Posterior vena cava (tissue), 2 donors: ENCODE measurements around the gene RGS11. TPM values are rescaled to one million over a fixed set of nuclear protein-coding genes. Genes with fewer than 3 reads are reported as not detected.
"Not testable (repeated sequence)": the region's sequence is repeated elsewhere in the genome, so short reads cannot be mapped to it uniquely, and the experiment has no call there.

Source experiments
- DNase-seq: peaks from one replicate; pipeline ENCODE4 v3.0.0-alpha.2; 2020; ENCODE audit warnings: low spot score
- intact Hi-C, 2 donors: fragments of 100-400 bp; cut with DNase I; formaldehyde crosslinking; loops; one replicate each; pipeline versions ENCODE4 v1.14.1 to v1.14.2; 2022 to 2023
- total RNA-seq, 2 donors: library from RNA; stranded (reverse); fragmentation: NEBNext Ultra II Directional; extraction: Animal tissue kit (Norgen Biotek cat#: 25700); gene quantifications; one replicate each; pipeline ENCODE4 v1.2.1, GENCODE V29; 2021
- donor health status: DM: yes; HTN: yes; CAD: no.
- donor health status: DM: yes; HTN: yes; CAD: no.

Gene RGS11
- total RNA-seq, 2 donors from 2014 or later = 7.7 to 10.6 TPM

DNA sequence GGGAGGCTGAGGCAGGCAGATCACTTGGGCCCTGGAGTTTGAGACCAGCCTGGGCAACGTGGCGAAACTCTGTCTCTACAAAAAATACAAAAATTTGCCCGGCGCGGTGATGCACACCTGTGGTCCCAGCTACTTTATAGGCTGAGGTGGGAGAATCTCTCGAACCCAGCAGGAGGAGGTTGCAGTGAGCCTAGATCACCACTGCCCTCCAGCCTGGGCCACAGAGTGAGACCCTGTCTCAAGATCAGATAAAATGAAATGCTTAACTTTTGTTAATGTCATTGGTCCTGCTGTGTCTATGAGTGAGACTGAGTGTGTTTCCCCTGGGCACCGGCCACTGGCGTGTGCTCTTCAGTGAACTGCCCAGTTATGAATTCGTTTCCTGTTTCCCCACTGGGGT lies 30.6 kb downstream of the RGS11 start:
- intact Hi-C loops = no loop called here
- DNase-seq = no peak

- no peak for DNase-seq
- intact Hi-C loops = no loop called here
Observed at GRCh38 chr16:243348-243747, 32.4 kb downstream of the RGS11 start.

DNA sequence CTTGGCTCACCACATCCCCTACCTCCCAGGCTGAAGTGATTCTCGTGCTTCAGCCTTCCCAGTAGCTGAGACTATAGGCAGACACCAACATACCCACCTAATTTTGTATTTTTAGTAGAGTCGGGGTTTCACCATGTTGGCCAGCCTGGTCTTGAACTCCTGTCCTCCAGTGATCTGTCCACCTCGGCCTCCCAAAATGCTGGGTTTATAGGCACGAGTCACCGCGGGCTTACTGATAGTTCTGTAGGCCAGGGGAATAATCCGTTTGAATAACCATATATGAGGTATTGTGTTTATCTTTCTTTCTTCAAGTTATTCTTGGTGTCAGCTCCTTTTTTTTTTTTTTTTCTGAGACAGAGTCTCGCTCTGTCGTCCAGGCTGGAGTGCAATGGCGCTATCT lies 33.5 kb downstream of the RGS11 start:
- intact Hi-C loops = no loop called here
- no peak for DNase-seq

- DNase-seq = no peak
- intact Hi-C loops = no loop called here
Observed at GRCh38 chr16:240559-240958, 35.2 kb downstream of the RGS11 start.

- intact Hi-C loops = no loop called here
- no peak for DNase-seq
Observed at GRCh38 chr16:239948-240277, 35.8 kb downstream of the RGS11 start.

GRCh38 chr16:234468-235305 lies 41.1 kb downstream of the RGS11 start, which contains the start of gene FAM234A:
FAM234A (plus strand) TSS chr16:234821; CDS start chr16:254414, 19,593 bp downstream.
- peak; percentile 98 for DNase-seq
- intact Hi-C loops = no loop called here

DNA sequence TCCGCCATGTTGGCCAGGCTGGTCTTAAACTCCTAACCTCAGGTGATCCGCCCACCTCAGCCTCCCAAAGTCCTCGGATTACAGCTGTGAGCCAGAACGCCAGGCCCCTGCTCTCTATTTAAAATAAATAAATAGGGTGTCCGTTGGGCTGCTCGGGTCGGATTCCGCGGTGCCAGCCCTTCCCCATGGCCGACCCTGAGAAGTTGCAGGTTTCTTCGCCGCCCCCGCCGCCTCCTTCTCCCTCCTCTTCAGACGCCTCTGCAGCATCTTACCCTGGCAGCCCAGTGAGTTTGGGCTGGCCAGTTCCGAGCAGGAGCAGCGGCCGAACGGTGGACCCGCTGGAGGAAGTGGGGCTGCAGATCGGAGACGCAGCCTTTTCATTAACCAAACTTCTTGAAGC lies 44.8 kb downstream of the RGS11 start:
- no peak for DNase-seq
- intact Hi-C loops = no loop called here

DNA sequence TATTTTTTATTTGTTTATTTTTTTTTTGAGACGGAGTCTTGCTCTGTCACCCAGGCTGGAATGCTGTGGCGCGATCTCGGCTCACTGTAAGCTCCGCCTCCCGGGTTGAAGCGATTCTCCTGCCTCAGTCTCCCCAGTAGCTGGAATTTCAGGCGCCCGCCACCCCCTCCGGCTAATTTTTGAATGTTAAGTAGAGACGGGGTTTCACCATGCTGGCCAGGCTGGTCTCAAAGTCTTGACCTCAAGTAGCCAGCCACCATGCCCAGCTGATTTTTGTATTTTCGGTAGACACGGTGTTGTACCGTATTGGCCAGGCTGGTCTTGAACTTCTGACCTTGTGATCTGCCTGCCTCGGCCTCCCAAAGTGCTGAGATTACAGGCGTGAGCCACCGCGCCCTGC lies 45.4 kb downstream of the RGS11 start:
- DNase-seq, intact Hi-C loops: not testable (repeated sequence)

- no peak for DNase-seq
- intact Hi-C loops = no loop called here
Observed at GRCh38 chr16:229731-230281, 45.9 kb downstream of the RGS11 start.

DNA sequence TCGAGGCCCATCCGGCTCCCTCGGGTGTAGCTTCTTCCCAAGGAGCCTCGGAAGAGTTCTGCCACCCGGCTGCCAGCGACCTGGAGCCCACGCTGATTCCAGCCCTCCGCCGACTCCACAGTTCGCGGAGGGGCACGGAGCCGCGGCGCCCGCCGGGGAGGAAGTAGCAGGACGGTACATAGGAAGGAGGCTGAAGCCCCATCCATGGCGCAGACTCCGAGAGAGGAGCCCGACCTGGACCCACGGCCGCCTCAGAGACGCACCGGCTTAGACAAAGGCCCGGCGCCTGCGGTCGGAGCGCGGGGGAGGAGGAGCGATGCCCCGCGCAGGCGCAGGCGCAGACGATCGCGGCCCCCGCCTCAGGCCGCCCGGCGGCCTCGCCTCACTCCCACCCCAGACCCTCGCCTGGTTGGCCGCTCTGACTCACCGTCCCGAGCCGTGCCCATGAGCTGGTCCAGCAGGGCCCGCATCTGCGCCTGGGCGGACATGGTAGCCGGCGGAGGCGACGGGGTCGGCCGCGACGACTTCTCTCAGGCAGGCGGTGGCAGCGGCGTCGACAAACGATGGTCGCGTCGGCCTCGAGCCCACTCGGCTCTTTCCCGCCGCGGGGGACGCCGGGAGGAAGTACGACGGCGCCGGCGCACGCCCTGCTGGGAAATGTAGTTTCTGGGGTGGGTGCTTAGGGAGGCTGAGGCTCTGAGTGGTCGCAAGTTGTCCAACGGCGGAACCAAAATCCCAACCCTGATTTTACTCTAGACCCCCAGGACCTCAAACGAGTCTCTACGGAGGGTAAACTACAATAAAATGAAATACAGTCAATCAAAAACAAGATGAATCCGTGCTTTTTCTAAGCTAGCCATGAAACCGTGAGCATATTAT lies 46.7 kb downstream of the RGS11 start, which contains the start of gene LUC7L:
LUC7L (minus strand) TSS at position 598 of the 879 bp plus-strand sequence; CDS start at position 488, 110 bp downstream.
- intact Hi-C loops = no loop called here
- DNase-seq = peak; percentile 96

DNA sequence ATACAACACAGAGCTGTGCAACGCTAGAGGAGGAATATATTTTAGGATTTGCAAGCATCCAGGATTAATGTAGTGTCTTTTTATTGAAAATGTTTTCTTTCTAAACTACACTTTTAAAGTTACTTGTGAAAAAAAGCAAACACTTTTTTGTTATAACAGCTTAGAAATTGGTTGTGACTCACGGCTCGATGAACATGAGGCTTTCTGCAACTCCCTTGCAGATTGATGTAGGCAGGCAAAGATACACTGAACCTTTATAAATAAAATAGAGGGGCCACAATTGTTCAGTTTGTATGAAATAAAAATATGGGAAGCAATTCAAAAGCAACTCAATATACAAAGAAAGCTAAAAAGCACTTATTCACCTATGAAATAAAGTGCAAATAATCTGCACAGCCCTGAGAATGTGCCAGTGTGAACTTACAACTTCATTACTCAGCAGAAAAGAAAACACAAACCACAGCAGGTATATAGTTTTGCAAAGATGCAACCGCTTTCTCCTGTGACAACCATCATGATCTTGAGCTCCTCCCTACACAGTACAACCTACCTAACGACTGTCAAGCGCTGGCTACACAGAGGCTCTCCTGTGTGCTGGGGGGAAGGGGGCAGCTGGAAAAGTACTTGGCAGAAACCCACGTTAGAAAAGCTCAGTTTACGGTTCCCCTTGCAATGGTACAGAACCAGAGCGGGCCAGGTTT lies 47.4 kb downstream of the RGS11 start:
- intact Hi-C loops = no loop called here
- no peak for DNase-seq

DNA sequence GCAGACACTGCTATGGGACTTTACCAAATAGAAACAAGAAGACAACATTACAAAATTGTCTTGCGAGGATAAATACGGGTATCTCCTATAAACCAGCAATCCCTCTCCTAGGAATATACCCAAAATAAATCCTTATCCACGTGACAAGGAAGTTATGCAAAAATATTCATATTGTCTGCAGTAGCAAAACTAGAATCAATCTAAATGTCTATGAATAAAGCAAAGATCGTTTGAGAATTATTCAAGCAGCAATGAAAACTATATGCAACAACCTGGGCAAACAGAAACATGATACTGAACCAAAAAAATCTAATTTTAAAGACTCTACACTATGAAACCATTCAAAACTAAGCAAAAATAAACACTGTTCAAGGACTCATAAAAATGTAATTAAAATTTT lies 55.7 kb downstream of the RGS11 start:
- intact Hi-C loops = no loop called here

More for the DNA sequence above, 55.7 kb downstream of the RGS11 start:
- DNase-seq = no peak

Other genes starting within 250 kb of the RGS11 start
- gene POLR3K, start 222.3 kb downstream of the RGS11 start, total RNA-seq = 1 to 10 TPM; 7.4 to 7.9 TPM
- gene SNRNP25, start 222.1 kb downstream of the RGS11 start, total RNA-seq = 10 to 100 TPM; 11.2 to 11.6 TPM
- 10 to 100 TPM; 39.5 to 39.7 TPM for gene RHBDF1, start 203.3 kb downstream of the RGS11 start, total RNA-seq
- 10 to 100 TPM; 42.2 to 45.6 TPM for gene MPG, start 197.7 kb downstream of the RGS11 start, total RNA-seq
- 10 to 100 TPM; 13.2 to 22.1 TPM for gene NPRL3, start 137.3 kb downstream of the RGS11 start, total RNA-seq
- not detected for gene HBZ, start 123.3 kb downstream of the RGS11 start, total RNA-seq
- gene HBM, start 110.0 kb downstream of the RGS11 start, total RNA-seq = 1 to 10 TPM in 1 of 2 donors, under 1 TPM in 1; 0.90 to 1.5 TPM
- 1,000 to 10,000 TPM in 1 of 2 donors, 100 to 1,000 TPM in 1; 750 to 2,679 TPM for gene HBA2, start 103.1 kb downstream of the RGS11 start, total RNA-seq
- gene HBA1, start 99.3 kb downstream of the RGS11 start, total RNA-seq = 1,000 to 10,000 TPM in 1 of 2 donors, 100 to 1,000 TPM in 1; 878 to 2,742 TPM
- under 1 TPM in 1 of 2 donors, not detected in 1; 0.48 TPM for gene HBQ1, start 95.5 kb downstream of the RGS11 start, total RNA-seq
- 10 to 100 TPM; 42.7 to 43.0 TPM for gene LUC7L, start 46.5 kb downstream of the RGS11 start, total RNA-seq
- 10 to 100 TPM; 69.4 to 86.2 TPM for gene FAM234A, start 41.1 kb downstream of the RGS11 start, total RNA-seq
- under 1 TPM; 0.38 to 0.97 TPM for gene ARHGDIG, start 4.6 kb upstream of the RGS11 start, total RNA-seq
- under 1 TPM; 0.86 to 0.88 TPM for gene PDIA2, start 7.2 kb upstream of the RGS11 start, total RNA-seq
- gene AXIN1, start 76.8 kb upstream of the RGS11 start, total RNA-seq = 10 to 100 TPM; 13.4 to 19.0 TPM
- 10 to 100 TPM; 35.7 to 36.0 TPM for gene MRPL28, start 94.6 kb upstream of the RGS11 start, total RNA-seq
- gene PGAP6, start 106.0 kb upstream of the RGS11 start, total RNA-seq = 10 to 100 TPM; 24.7 to 28.9 TPM
- 100 to 1,000 TPM in 1 of 2 donors, 10 to 100 TPM in 1; 70.7 to 108 TPM for gene NME4, start 121.3 kb upstream of the RGS11 start, total RNA-seq
- 10 to 100 TPM; 11.2 to 12.9 TPM for gene DECR2, start 125.9 kb upstream of the RGS11 start, total RNA-seq
- 10 to 100 TPM; 40.1 to 45.2 TPM for gene RAB11FIP3, start 149.7 kb upstream of the RGS11 start, total RNA-seq